Gastroesophageal sphincter (tissue), 4 donors: Measurements from ENCODE around the gene CYSRT1. TPM values are rescaled to one million over a fixed set of nuclear protein-coding genes. Genes with fewer than 3 reads are reported as not detected.

Experiments
- ATAC-seq: fragments of 150-250 bp; one replicate; pipeline ENCODE4 v1.9.1; 2016; ENCODE audit warnings: mild to moderate bottlenecking, moderate library complexity
- H3K27ac ChIP-seq, 4 donors: fragments of 200-600 bp; sonication (generic) in 3 of 4; 1 replicate in 3 of 4; 2 replicates in 1 of 4; pipeline ENCODE4 v1.5.1; 2016 to 2019
- H3K27me3 ChIP-seq: fragments of 200-600 bp; sonication (generic); one replicate; pipeline ENCODE4 v1.5.1; 2019
- H3K36me3 ChIP-seq, 2 donors: fragments of 200-600 bp; sonication (generic); one replicate each; pipeline ENCODE4 v1.5.1; 2019; ENCODE audit warnings: control low read depth in 1 of 2
- H3K4me1 ChIP-seq, 3 donors: fragments of 200-600 bp; sonication (generic); 1 replicate in 2 of 3; 2 replicates in 1 of 3; pipeline ENCODE4 v1.5.1; 2016 to 2019; ENCODE audit warnings: control low read depth in 2 of 3
- H3K4me3 ChIP-seq, 2 donors: fragments of 200-600 bp; sonication (generic); one replicate each; pipeline ENCODE4 v1.5.1; 2019; ENCODE audit warnings: mild to moderate bottlenecking in 1 of 2, moderate library complexity in 1 of 2
- H3K9me3 ChIP-seq, 3 donors: fragments of 200-600 bp; sonication (generic); one replicate each; pipeline ENCODE4 v1.5.1; 2017 to 2019; ENCODE audit warnings: control low read depth in 2 of 3
- CTCF ChIP-seq, 4 experiments: fragments of 200-600 bp in 2 of 4; fragments of 450-650 bp in 2 of 4; sonication (generic) in 1 of 4; IDR thresholded peaks; one replicate each; pipeline ENCODE4 v1.5.1; 2017 to 2019; ENCODE audit warnings: antibody characterized with exemption in 4 of 4, mild to moderate bottlenecking in 2 of 4, moderate library complexity in 2 of 4
- EP300 ChIP-seq: sonication (generic); formaldehyde crosslinking; IDR thresholded peaks from one replicate; pipeline ENCODE4 v1.6.1; 2017; ENCODE audit warnings: antibody characterized with exemption, mild to moderate bottlenecking
- POLR2A ChIP-seq, 2 donors: fragments of 450-650 bp; IDR thresholded peaks; one replicate each; pipeline ENCODE4 v1.6.1; 2017; ENCODE audit warnings: antibody characterized with exemption in 2 of 2, mild to moderate bottlenecking in 2 of 2, moderate library complexity in 1 of 2
- POLR2AphosphoS5 ChIP-seq: sonication (generic); formaldehyde crosslinking; IDR thresholded peaks from one replicate; pipeline ENCODE4 v1.6.1; 2017; ENCODE audit warnings: antibody characterized with exemption
- WGBS, 2 donors: methylation state at CpG; one replicate each; pipeline ENCODE4 v1.1.5; 2018; ENCODE audit warnings: low coverage in 1 of 2; 5-methylcytosine and 5-hydroxymethylcytosine counted together
- total RNA-seq, 4 donors: library from RNA; depleted of rRNA; stranded (reverse); fragments of >200 nt; gene quantifications; one replicate each; pipeline ENCODE4 v1.1.0, GENCODE V29; 2016

The CYSRT1 gene
- total RNA-seq, 4 donors from 2014 or later: 1.1 to 5.8 TPM; not detected in 2

- Histone ChIP-seq H3K4me3 (no peak overlapping the region), H3K36me3 (peaks cover 0 to 19% of the 10 kb centered on the region in 2 donors), H3K27ac (no peak overlapping the region), H3K27me3 (no peaks in the 10 kb centered on the region), H3K4me1 (peaks cover 0 to 55% (median 16%) of the 10 kb centered on the region in 3 donors), H3K9me3 (no peaks in the 10 kb centered on the region)
- TF ChIP-seq EP300 (no peak), POLR2A (IDR thresholded peaks at IDR 0.05) (no peak), CTCF (IDR thresholded peaks at IDR 0.05) (no peak), POLR2AphosphoS5 (no peak)
- no peak for ATAC-seq
- 80% methylated on average over 2 of the region's 10 CpGs; no CpG with 5 or more reads in 1 of the 2 donors for WGBS, 2 donors
Measured at GRCh38 chr9:137219757-137220316, 5.1 kb upstream of the CYSRT1 start.

GRCh38 chr9:137220317-137221094 lies 4.5 kb upstream of the CYSRT1 start:
- H3K27me3 ChIP-seq: no peaks in the 10 kb centered on the region
- peaks cover 0 to 55% (median 16%) of the 10 kb centered on the region in 3 donors for H3K4me1 ChIP-seq
- no peak overlapping the region for H3K27ac ChIP-seq
- H3K9me3 ChIP-seq: no peaks in the 10 kb centered on the region
- H3K36me3 ChIP-seq: peaks cover 0 to 12% of the 10 kb centered on the region in 2 donors
- TF ChIP-seq EP300 (no peak), CTCF (IDR thresholded peaks at IDR 0.05) (no peak), POLR2A (IDR thresholded peaks at IDR 0.05) (no peak), POLR2AphosphoS5 (no peak)
- H3K4me3 ChIP-seq: no peak overlapping the region
- WGBS, 2 donors: 87 to 100% methylated on average over 1 to 3 of the region's 52 CpGs
- ATAC-seq: no peak

GRCh38 chr9:137221095-137221505 lies 3.9 kb upstream of the CYSRT1 start:
- no peak for ATAC-seq
- WGBS, 2 donors: no CpG with 5 or more reads among the region's 14 CpGs
- H3K4me1 ChIP-seq: peaks cover 0 to 55% (median 16%) of the 10 kb centered on the region in 3 donors
- peaks cover 0 to 6% of the 10 kb centered on the region in 2 donors for H3K36me3 ChIP-seq
- peak overlapping the region in 1 of 4 donors; percentile 49 for H3K27ac ChIP-seq
- TF ChIP-seq CTCF (IDR thresholded peaks at IDR 0.05) (no peak), POLR2A (IDR thresholded peaks at IDR 0.05) (no peak), EP300 (no peak), POLR2AphosphoS5 (no peak)
- H3K9me3 ChIP-seq: no peaks in the 10 kb centered on the region
- H3K4me3 ChIP-seq: peak overlapping the region in 1 of 2 donors; percentile 79
- H3K27me3 ChIP-seq: peaks cover 2% of the 10 kb centered on the region

GRCh38 chr9:137221506-137222111 lies 3.4 kb upstream of the CYSRT1 start:
- no peaks in the 10 kb centered on the region for H3K9me3 ChIP-seq
- no peak for ATAC-seq
- peak overlapping the region; percentile 14 to 79 for H3K4me3 ChIP-seq
- H3K27me3 ChIP-seq: peaks cover 7% of the 10 kb centered on the region
- TF ChIP-seq CTCF (IDR thresholded peaks at IDR 0.05) (no peak), EP300 (no peak), POLR2AphosphoS5 (no peak), POLR2A (IDR thresholded peaks at IDR 0.05) (no peak)
- WGBS, 2 donors: no CpG with 5 or more reads among the region's 61 CpGs
- peak overlapping the region in 1 of 4 donors; percentile 49 for H3K27ac ChIP-seq
- H3K36me3 ChIP-seq: peaks cover 0 to 2% of the 10 kb centered on the region in 2 donors
- peaks cover 0 to 55% (median 16%) of the 10 kb centered on the region in 3 donors for H3K4me1 ChIP-seq
